ENCODE results near the gene SMAD6. TPM values are rescaled to one million over a fixed set of nuclear protein-coding genes. Genes with fewer than 3 reads are reported as not detected.

The SMAD6 gene
- total RNA-seq, 2 experiments from 2014 or later: 0.97 to 1.2 TPM

- H3K4me1 Mint-ChIP-seq (ENCODE audit: low read depth): no peaks in the 10 kb centered on the region
- CTCF ChIA-PET: interaction anchor here (0.8 to 1.4 kb wide), 3 partner anchors 77 to 171 kb away, joined by 3 to 5 read pairs (median 5); no protein-coding TSS in a partner anchor
- no peak for DNase-seq
- no peak for ATAC-seq
- POLR2A ChIA-PET: no interaction called here
- H3K4me3 Mint-ChIP-seq: no peak overlapping the region
- no peaks in the 10 kb centered on the region for H3K36me3 Mint-ChIP-seq (ENCODE audit: low read depth)
- no peaks in the 10 kb centered on the region for H3K9me3 Mint-ChIP-seq (ENCODE audit: insufficient read depth)
- H3K27me3 Mint-ChIP-seq (ENCODE audit: low read depth): no peaks in the 10 kb centered on the region
- H3K27ac Mint-ChIP-seq: no peak overlapping the region
Observed at GRCh38 chr15:66775127-66776105, 73.4 kb downstream of the SMAD6 start.

- DNase-seq (no peak), ATAC-seq (no peak)
- Mint-ChIP-seq H3K36me3 (ENCODE audit: low read depth) (no peaks in the 10 kb centered on the region), H3K4me1 (ENCODE audit: low read depth) (no peaks in the 10 kb centered on the region), H3K9me3 (ENCODE audit: insufficient read depth) (no peaks in the 10 kb centered on the region), H3K4me3 (no peak overlapping the region), H3K27me3 (ENCODE audit: low read depth) (no peaks in the 10 kb centered on the region), H3K27ac (no peak overlapping the region)
- CTCF ChIA-PET: interaction anchor here (1.3 to 1.4 kb wide), 2 partner anchors 12 to 158 kb away, joined by 5 to 6 read pairs; no protein-coding TSS in a partner anchor
- POLR2A ChIA-PET: interaction anchor here (0.7 kb wide), 1 partner anchor 19 kb away, joined by 3 read pairs; no protein-coding TSS in a partner anchor
Observed at GRCh38 chr15:66777054-66777453, 75.0 kb downstream of the SMAD6 start.

GRCh38 chr15:66777596-66778313 lies 75.7 kb downstream of the SMAD6 start:
- Mint-ChIP-seq H3K9me3 (ENCODE audit: insufficient read depth) (no peaks in the 10 kb centered on the region), H3K4me3 (no peak overlapping the region), H3K27ac (no peak overlapping the region), H3K4me1 (ENCODE audit: low read depth) (no peaks in the 10 kb centered on the region), H3K27me3 (ENCODE audit: low read depth) (no peaks in the 10 kb centered on the region), H3K36me3 (ENCODE audit: low read depth) (no peaks in the 10 kb centered on the region)
- DNase-seq: no peak
- ChIA-PET POLR2A (no interaction called here), CTCF (interaction anchor here (1.1 to 1.4 kb wide), 3 partner anchors 11 to 159 kb away, joined by 3 to 6 read pairs (median 5); no protein-coding TSS in a partner anchor)
- ATAC-seq: no peak

GRCh38 chr15:66778314-66778665 lies 76.3 kb downstream of the SMAD6 start:
- ChIA-PET POLR2A (no interaction called here), CTCF (interaction anchor here (1.1 to 1.4 kb wide), 2 partner anchors 157 to 160 kb away, joined by 3 to 6 read pairs; no protein-coding TSS in a partner anchor)
- ATAC-seq: no peak
- Mint-ChIP-seq H3K27me3 (ENCODE audit: low read depth) (no peaks in the 10 kb centered on the region), H3K9me3 (ENCODE audit: insufficient read depth) (no peaks in the 10 kb centered on the region), H3K36me3 (ENCODE audit: low read depth) (no peaks in the 10 kb centered on the region), H3K4me1 (ENCODE audit: low read depth) (no peaks in the 10 kb centered on the region), H3K4me3 (no peak overlapping the region), H3K27ac (no peak overlapping the region)
- no peak for DNase-seq

- Mint-ChIP-seq H3K9me3 (ENCODE audit: insufficient read depth) (no peaks in the 10 kb centered on the region), H3K4me1 (ENCODE audit: low read depth) (no peaks in the 10 kb centered on the region), H3K27me3 (ENCODE audit: low read depth) (no peaks in the 10 kb centered on the region), H3K27ac (no peak overlapping the region), H3K4me3 (no peak overlapping the region), H3K36me3 (ENCODE audit: low read depth) (no peaks in the 10 kb centered on the region)
- CTCF ChIA-PET: interaction anchor here (1.1 to 1.5 kb wide), 2 partner anchors 158 to 160 kb away, joined by 3 to 6 read pairs; no protein-coding TSS in a partner anchor
- POLR2A ChIA-PET: no interaction called here
- ATAC-seq (no peak), DNase-seq (no peak)
Observed at GRCh38 chr15:66778716-66779115, 76.7 kb downstream of the SMAD6 start.

- POLR2A ChIA-PET: no interaction called here
- ATAC-seq (no peak), DNase-seq (no peak)
- Mint-ChIP-seq H3K27me3 (ENCODE audit: low read depth) (no peaks in the 10 kb centered on the region), H3K36me3 (ENCODE audit: low read depth) (no peaks in the 10 kb centered on the region), H3K4me1 (ENCODE audit: low read depth) (no peaks in the 10 kb centered on the region), H3K27ac (no peak overlapping the region), H3K9me3 (ENCODE audit: insufficient read depth) (no peaks in the 10 kb centered on the region), H3K4me3 (no peak overlapping the region)
- CTCF ChIA-PET: interaction anchor here (0.6 to 1.5 kb wide), 2 partner anchors 161 to 671 kb away, joined by 3 to 6 read pairs; no protein-coding TSS in a partner anchor
Observed at GRCh38 chr15:66779331-66780009, 77.4 kb downstream of the SMAD6 start.

- ChIA-PET POLR2A (no interaction called here), CTCF (interaction anchor here (0.6 kb wide), 1 partner anchor 672 kb away, joined by 3 read pairs; no protein-coding TSS in a partner anchor)
- no peak for ATAC-seq
- H3K27me3 Mint-ChIP-seq (ENCODE audit: low read depth): no peaks in the 10 kb centered on the region
- DNase-seq: no peak
- H3K4me3 Mint-ChIP-seq: no peak overlapping the region
- no peaks in the 10 kb centered on the region for H3K9me3 Mint-ChIP-seq (ENCODE audit: insufficient read depth)
- no peaks in the 10 kb centered on the region for H3K4me1 Mint-ChIP-seq (ENCODE audit: low read depth)
- no peak overlapping the region for H3K27ac Mint-ChIP-seq
- no peaks in the 10 kb centered on the region for H3K36me3 Mint-ChIP-seq (ENCODE audit: low read depth)
Observed at GRCh38 chr15:66780172-66780972, 78.3 kb downstream of the SMAD6 start.

- DNase-seq: no peak
- no peaks in the 10 kb centered on the region for H3K36me3 Mint-ChIP-seq (ENCODE audit: low read depth)
- POLR2A ChIA-PET: no interaction called here
- ATAC-seq: no peak
- H3K27ac Mint-ChIP-seq: no peak overlapping the region
- no peaks in the 10 kb centered on the region for H3K9me3 Mint-ChIP-seq (ENCODE audit: insufficient read depth)
- no peak overlapping the region for H3K4me3 Mint-ChIP-seq
- H3K4me1 Mint-ChIP-seq (ENCODE audit: low read depth): no peaks in the 10 kb centered on the region
- H3K27me3 Mint-ChIP-seq (ENCODE audit: low read depth): no peaks in the 10 kb centered on the region
- CTCF ChIA-PET: interaction anchor here (1.3 kb wide), 1 partner anchor 162 kb away, joined by 4 read pairs; no protein-coding TSS in a partner anchor
Observed at GRCh38 chr15:66780973-66781718, 79.1 kb downstream of the SMAD6 start.

GRCh38 chr15:66782785-66783184 lies 80.7 kb downstream of the SMAD6 start:
- Mint-ChIP-seq H3K27me3 (ENCODE audit: low read depth) (no peaks in the 10 kb centered on the region), H3K9me3 (ENCODE audit: insufficient read depth) (no peaks in the 10 kb centered on the region), H3K4me1 (ENCODE audit: low read depth) (no peaks in the 10 kb centered on the region), H3K27ac (no peak overlapping the region), H3K4me3 (no peak overlapping the region), H3K36me3 (ENCODE audit: low read depth) (no peaks in the 10 kb centered on the region)
- DNase-seq (no peak), ATAC-seq (no peak)
- POLR2A ChIA-PET: no interaction called here
- CTCF ChIA-PET: no interaction called here

GRCh38 chr15:66783314-66783713 lies 81.3 kb downstream of the SMAD6 start:
- Mint-ChIP-seq H3K27ac (no peak overlapping the region), H3K36me3 (ENCODE audit: low read depth) (no peaks in the 10 kb centered on the region), H3K4me3 (no peak overlapping the region), H3K27me3 (ENCODE audit: low read depth) (no peaks in the 10 kb centered on the region), H3K9me3 (ENCODE audit: insufficient read depth) (no peaks in the 10 kb centered on the region), H3K4me1 (ENCODE audit: low read depth) (no peaks in the 10 kb centered on the region)
- CTCF ChIA-PET: no interaction called here
- no peak for DNase-seq
- no peak for ATAC-seq
- POLR2A ChIA-PET: no interaction called here
